Suprapubic skin (tissue), 4 donors: Measurements from ENCODE around the gene MCEE.

Experiments
- POLR2A ChIP-seq, 2 donors: fragments of 450-650 bp; IDR thresholded peaks; one replicate each; pipeline ENCODE4 v1.6.1; 2017; ENCODE audit warnings: antibody characterized with exemption in 2 of 2, mild to moderate bottlenecking in 2 of 2, moderate library complexity in 2 of 2
- POLR2AphosphoS5 ChIP-seq, 3 donors: sonication (generic); formaldehyde crosslinking; IDR thresholded peaks; one replicate each; pipeline ENCODE4 v1.6.1; 2017; ENCODE audit warnings: antibody characterized with exemption in 3 of 3
- TF ChIP-seq, protein P1 (sequence below), 2 donors: fragments of 200-600 bp in 1 of 2; fragments of 450-650 bp in 1 of 2; sonication (generic) in 1 of 2; IDR thresholded peaks; one replicate each; pipeline ENCODE4 v1.5.1; 2016 to 2019; ENCODE audit warnings: antibody characterized with exemption in 2 of 2, mild to moderate bottlenecking in 1 of 2, moderate library complexity in 1 of 2

- TF ChIP-seq POLR2AphosphoS5 (IDR thresholded peaks at IDR 0.05) (no peak), POLR2A (IDR thresholded peaks at IDR 0.05) (no peak)
- TF ChIP-seq, protein P1, sequence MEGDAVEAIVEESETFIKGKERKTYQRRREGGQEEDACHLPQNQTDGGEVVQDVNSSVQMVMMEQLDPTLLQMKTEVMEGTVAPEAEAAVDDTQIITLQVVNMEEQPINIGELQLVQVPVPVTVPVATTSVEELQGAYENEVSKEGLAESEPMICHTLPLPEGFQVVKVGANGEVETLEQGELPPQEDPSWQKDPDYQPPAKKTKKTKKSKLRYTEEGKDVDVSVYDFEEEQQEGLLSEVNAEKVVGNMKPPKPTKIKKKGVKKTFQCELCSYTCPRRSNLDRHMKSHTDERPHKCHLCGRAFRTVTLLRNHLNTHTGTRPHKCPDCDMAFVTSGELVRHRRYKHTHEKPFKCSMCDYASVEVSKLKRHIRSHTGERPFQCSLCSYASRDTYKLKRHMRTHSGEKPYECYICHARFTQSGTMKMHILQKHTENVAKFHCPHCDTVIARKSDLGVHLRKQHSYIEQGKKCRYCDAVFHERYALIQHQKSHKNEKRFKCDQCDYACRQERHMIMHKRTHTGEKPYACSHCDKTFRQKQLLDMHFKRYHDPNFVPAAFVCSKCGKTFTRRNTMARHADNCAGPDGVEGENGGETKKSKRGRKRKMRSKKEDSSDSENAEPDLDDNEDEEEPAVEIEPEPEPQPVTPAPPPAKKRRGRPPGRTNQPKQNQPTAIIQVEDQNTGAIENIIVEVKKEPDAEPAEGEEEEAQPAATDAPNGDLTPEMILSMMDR (IDR thresholded peaks at IDR 0.05): no peak
Measured at GRCh38 chr2:71155846-71156245, 25.8 kb upstream of the MCEE start.
